ENCODE results near the gene LZTS3. TPM values are rescaled to one million over a fixed set of nuclear protein-coding genes. Genes with fewer than 3 reads are reported as not detected.
A peak's percentile ranks its signal among the peaks of the same experiment; 100 is the strongest.

Gene LZTS3
- total RNA-seq, 1 experiment from 2014 or later = 6.4 TPM

DNA sequence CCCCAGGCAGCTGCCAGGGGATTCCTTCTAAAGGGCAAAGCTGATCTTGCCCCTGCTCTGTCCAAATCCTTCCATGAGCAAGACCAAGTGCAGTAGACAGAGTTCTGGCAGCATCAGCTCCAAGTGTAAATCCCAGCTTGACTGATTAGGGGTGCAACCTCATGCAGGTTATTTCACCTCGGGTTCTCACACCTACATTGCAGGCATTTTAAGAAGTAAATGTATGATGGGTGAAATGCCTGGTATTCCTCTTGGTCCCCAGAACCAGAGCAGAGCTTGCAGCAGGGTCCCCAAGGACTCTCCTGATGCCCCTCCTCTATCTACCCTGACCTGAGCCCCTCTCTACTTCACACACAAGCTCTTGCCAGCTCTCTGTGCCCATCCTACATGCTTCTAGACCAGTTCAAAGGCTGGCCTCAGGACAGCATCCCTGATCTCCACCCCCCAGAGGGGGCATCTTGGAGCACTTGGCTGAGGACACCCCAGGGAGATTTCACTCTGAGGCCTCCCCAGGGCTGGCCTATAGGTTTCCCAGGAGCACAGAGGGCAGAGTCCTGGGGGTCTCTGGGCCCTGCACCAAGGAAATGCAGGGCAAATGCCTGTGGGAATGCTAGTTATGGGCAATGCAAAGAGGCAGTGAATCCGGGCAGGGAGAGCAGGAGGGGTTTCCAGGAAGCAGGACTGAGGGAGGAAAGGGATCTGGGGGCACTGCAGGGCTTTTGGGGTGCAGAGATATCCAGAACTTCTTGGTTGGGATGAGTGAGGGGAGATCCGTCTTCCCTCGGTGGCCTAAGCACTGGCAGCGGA lies 1.0 kb downstream of the LZTS3 start:
- DNase-seq (no peak), ATAC-seq (no peak)
- Histone ChIP-seq H3K27ac (ENCODE audit: low read length) (no peak overlapping the region), H2AFZ (ENCODE audit: low read length) (no peak overlapping the region), H3K9me3 (ENCODE audit: low read length) (no peaks in the 10 kb centered on the region), H4K20me1 (ENCODE audit: low read length) (no peaks in the 10 kb centered on the region), H3K27me3 (ENCODE audit: low read length) (no peaks in the 10 kb centered on the region), H3K4me3 (ENCODE audit: low read length) (peak overlapping the region; percentile 92; the same call in 1 of the 2 replicates), H3K79me2 (ENCODE audit: low read length) (no peaks in the 10 kb centered on the region), H3K36me3 (ENCODE audit: low read depth, low read length) (no peaks in the 10 kb centered on the region), H3K4me1 (ENCODE audit: insufficient read depth, low read length) (peaks cover 12% of the 10 kb centered on the region), H3F3A (ENCODE audit: low read length, unreplicated experiment) (no peaks in the 10 kb centered on the region), H3K9me2 (replicated peaks; ENCODE audit: low read length) (no peaks in the 10 kb centered on the region), H3K9ac (ENCODE audit: low read length) (no peak overlapping the region), H3K4me2 (ENCODE audit: low read length) (peak overlapping the region; percentile 89)
- CTCF ChIA-PET = interaction anchor here (0.6 kb wide), 1 partner anchor 145 kb away, joined by 23 read pairs; no protein-coding TSS in a partner anchor
- intact Hi-C loops (cut with micrococcal nuclease) = no loop called here
- TF ChIP-seq EZH2phosphoT487 (IDR thresholded peaks at IDR 0.05; ENCODE audit: borderline replicate concordance, low read length) (no peak), EZH2 (IDR thresholded peaks at IDR 0.05; ENCODE audit: low read length, unreplicated experiment) (no peak)
- TF ChIP-seq, protein P1, sequence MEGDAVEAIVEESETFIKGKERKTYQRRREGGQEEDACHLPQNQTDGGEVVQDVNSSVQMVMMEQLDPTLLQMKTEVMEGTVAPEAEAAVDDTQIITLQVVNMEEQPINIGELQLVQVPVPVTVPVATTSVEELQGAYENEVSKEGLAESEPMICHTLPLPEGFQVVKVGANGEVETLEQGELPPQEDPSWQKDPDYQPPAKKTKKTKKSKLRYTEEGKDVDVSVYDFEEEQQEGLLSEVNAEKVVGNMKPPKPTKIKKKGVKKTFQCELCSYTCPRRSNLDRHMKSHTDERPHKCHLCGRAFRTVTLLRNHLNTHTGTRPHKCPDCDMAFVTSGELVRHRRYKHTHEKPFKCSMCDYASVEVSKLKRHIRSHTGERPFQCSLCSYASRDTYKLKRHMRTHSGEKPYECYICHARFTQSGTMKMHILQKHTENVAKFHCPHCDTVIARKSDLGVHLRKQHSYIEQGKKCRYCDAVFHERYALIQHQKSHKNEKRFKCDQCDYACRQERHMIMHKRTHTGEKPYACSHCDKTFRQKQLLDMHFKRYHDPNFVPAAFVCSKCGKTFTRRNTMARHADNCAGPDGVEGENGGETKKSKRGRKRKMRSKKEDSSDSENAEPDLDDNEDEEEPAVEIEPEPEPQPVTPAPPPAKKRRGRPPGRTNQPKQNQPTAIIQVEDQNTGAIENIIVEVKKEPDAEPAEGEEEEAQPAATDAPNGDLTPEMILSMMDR (conservative IDR thresholded peaks at IDR 0.05; ENCODE audit: low read depth, low read length) = no peak
- TSS peak; percentile 30 for BruUV-seq (replicated peaks)
- POLR2A ChIA-PET (ENCODE audit: unreplicated experiment) = no interaction called here

DNA sequence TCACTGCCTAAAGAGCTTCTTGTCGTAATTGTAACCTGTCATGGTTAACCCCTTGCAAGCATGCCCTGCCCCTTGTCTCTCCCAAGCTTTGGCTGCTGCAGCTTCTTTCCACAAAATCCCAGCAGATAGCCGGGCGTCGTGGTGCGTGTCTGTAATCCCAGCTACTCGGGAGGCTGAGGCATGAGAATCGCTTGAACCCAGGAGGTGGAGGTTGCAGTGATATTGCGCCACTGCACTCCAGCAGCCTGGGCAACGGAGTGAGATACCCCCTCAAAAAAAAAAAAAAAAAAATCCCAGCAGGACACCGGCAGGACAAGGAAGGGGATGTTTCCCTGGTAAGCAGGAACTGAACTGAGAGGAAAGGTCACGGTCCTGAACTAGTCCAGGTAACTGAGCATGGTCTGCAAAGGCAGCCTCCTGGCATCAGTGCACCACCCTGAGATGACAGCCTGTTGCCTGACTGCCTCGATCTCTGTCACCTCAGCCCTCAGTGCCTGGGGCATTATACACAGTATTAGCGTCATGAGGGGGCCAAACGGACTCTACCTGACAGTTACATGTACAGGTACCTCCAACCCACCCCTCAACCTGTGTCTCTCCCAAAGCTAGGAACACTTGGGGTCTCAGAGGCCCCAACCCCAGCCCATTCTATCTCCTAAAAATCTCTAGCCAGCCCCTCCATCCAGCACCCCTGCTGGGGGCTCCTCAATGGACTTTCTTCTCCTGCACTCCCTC lies 1.8 kb downstream of the LZTS3 start:
- Histone ChIP-seq H3K9me2 (replicated peaks; ENCODE audit: low read length) (no peaks in the 10 kb centered on the region), H4K20me1 (ENCODE audit: low read length) (no peaks in the 10 kb centered on the region), H3F3A (ENCODE audit: low read length, unreplicated experiment) (no peaks in the 10 kb centered on the region), H3K9me3 (ENCODE audit: low read length) (no peaks in the 10 kb centered on the region), H3K79me2 (ENCODE audit: low read length) (no peaks in the 10 kb centered on the region), H3K36me3 (ENCODE audit: low read depth, low read length) (no peaks in the 10 kb centered on the region), H3K9ac (ENCODE audit: low read length) (no peak overlapping the region), H2AFZ (ENCODE audit: low read length) (no peak overlapping the region), H3K27ac (ENCODE audit: low read length) (no peak overlapping the region), H3K27me3 (ENCODE audit: low read length) (no peaks in the 10 kb centered on the region), H3K4me2 (ENCODE audit: low read length) (no peak overlapping the region), H3K4me1 (ENCODE audit: insufficient read depth, low read length) (peaks cover 12% of the 10 kb centered on the region), H3K4me3 (ENCODE audit: low read length) (no peak overlapping the region)
- DNase-seq (no peak), ATAC-seq (no peak)
- intact Hi-C loops (cut with micrococcal nuclease) = no loop called here
- no TSS peak for BruUV-seq (replicated peaks)
- no peak for TF ChIP-seq EZH2phosphoT487 (IDR thresholded peaks at IDR 0.05; ENCODE audit: borderline replicate concordance, low read length)
- POLR2A ChIA-PET (ENCODE audit: unreplicated experiment) = no interaction called here
- CTCF ChIA-PET = interaction anchor here (0.6 kb wide), 1 partner anchor 145 kb away, joined by 23 read pairs; no protein-coding TSS in a partner anchor

DNA sequence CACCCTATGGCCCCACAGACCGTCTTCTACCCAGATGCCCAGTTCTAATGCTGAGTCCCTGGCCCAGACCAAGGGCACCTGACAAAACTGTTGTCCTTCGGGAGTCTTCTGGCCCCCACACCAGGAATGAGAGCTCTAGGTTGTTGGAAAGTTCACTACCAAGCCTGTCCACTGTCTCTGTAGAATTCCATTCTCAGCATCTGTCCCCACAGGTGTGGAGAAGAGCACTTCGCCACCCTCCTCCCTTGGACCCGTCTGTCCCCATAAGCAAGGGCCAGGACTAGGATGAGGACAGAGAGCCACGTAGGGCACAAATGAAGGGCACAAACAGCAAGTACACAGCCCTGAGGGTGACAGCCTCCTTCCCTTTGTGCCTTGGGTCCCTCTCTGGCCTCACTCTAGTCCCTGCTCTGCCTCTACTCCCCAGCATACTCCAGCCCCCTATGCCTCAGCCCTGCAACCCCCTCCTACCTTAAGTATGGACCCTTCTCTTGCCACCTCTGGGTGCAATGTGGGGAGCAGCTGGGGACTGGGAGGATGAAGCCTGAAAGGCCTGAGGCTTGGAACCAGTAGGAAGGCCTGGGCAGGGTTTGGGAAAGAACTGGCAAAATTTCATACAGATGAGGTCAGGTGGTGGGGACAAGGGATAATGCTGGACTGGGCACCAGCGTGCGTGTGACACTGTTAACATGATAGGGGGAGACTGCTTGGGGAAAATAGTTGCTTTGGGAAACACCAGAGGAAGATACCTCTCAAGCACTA lies 4.3 kb downstream of the LZTS3 start:
- Histone ChIP-seq H3K79me2 (ENCODE audit: low read length) (no peaks in the 10 kb centered on the region), H3K27me3 (ENCODE audit: low read length) (no peaks in the 10 kb centered on the region), H3K4me1 (ENCODE audit: insufficient read depth, low read length) (no peaks in the 10 kb centered on the region; the same call in 1 of the 2 replicates), H3F3A (ENCODE audit: low read length, unreplicated experiment) (no peaks in the 10 kb centered on the region), H3K4me3 (ENCODE audit: low read length) (no peak overlapping the region), H3K9me2 (replicated peaks; ENCODE audit: low read length) (no peaks in the 10 kb centered on the region), H3K9ac (ENCODE audit: low read length) (no peak overlapping the region), H2AFZ (ENCODE audit: low read length) (no peak overlapping the region), H3K36me3 (ENCODE audit: low read depth, low read length) (no peaks in the 10 kb centered on the region), H3K27ac (ENCODE audit: low read length) (no peak overlapping the region), H3K4me2 (ENCODE audit: low read length) (no peak overlapping the region), H3K9me3 (ENCODE audit: low read length) (no peaks in the 10 kb centered on the region), H4K20me1 (ENCODE audit: low read length) (no peaks in the 10 kb centered on the region)
- ATAC-seq = no peak
- no peak for DNase-seq
- POLR2A ChIA-PET (ENCODE audit: unreplicated experiment) = no interaction called here
- no TSS peak for BruUV-seq (replicated peaks)
- CTCF ChIA-PET = no interaction called here
- TF ChIP-seq, protein P1 (conservative IDR thresholded peaks at IDR 0.05; ENCODE audit: low read depth, low read length) = no peak
- TF ChIP-seq EZH2 (IDR thresholded peaks at IDR 0.05; ENCODE audit: low read length, unreplicated experiment) (no peak), EZH2phosphoT487 (IDR thresholded peaks at IDR 0.05; ENCODE audit: borderline replicate concordance, low read length) (no peak)
- intact Hi-C loops (cut with micrococcal nuclease) = no loop called here
